Medulla oblongata (tissue), 1 donor: ENCODE data around the gene KIF3C.
"Not testable (repeated sequence)": the region's sequence is repeated elsewhere in the genome, so short reads cannot be mapped to it uniquely, and the experiment has no call there.

Source experiments
- DNase-seq: peaks from one replicate; pipeline ENCODE4 v3.0.0-alpha.2; 2015; ENCODE audit errors: extremely low spot score

Gene KIF3C

DNA sequence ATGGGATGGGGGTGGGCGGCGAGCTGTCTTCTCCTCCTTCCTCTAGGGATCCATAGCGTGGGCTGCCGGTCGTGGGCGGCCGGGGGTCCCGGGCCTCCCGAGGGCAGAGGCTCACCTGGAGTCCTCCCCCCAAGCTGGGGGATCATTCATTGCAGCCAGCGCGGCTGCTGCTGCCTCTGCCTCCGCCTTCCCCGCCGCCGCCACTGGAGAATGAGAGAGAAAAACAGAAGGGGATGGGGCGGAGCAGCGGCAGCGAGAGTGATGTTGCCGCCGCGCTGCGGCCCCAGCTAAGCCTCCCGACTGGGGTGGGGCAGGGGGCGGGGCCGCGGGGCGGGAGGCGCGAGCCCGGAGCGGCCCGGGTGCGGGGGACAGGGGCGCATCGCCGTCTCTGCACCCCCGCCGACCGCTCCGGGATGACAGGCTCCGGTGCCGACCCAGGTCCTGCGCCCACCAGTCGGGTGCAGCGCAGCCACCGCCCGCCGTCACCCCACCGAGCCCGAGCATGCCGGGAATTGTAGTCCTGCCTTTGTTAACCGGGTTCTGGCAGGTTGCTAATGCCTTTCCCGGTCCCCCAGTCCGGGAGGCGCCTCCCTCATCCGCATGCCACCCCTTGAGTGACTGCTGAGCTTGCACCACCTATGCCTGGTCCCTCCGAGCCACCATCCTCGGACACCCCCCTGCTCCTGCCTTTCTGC, at the start of gene KIF3C:
KIF3C (minus strand) TSS at position 225 of the 695 bp plus-strand sequence. CDS start 580 bp downstream, outside the sequence.
- peak; percentile 70 for DNase-seq

DNA sequence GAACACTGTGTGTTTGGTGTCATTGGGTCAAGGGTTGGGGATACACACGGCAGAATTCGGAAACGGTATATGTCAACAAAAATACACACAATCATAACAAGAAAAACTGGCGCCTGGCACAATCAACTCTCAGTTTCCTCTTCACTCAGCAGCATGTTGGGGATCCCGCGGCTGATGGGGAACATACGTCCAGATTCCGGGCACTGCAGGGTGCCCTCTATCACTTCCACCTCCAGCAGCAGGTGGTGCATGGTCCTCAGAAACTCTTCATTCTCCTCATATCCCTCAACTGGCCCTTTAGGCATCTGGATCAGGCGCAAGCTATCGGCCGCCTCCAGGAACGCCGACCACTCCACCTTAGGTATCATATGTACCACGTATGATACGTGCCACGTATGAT, 45.8 kb upstream of the KIF3C start:
- not testable (repeated sequence) for DNase-seq

DNA sequence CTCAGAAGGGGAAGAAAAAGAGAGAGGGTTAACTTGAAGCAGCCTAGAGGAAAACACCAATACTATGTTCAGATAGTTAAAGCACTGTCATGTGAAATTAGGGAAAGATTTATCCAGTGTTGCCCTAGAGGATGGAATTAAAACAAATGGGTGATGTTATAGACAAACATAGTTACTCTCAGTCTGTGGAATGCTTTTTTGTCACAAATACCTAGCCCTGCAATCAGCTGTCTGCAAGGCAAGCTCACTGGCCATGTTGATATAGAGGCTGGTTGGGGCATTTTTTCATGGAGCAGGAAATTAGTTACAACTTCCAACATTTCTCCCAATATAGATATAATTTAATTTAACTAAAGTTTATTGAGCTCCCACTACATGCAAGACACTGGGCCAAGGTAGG, 43.2 kb upstream of the KIF3C start:
- DNase-seq = no peak

DNA sequence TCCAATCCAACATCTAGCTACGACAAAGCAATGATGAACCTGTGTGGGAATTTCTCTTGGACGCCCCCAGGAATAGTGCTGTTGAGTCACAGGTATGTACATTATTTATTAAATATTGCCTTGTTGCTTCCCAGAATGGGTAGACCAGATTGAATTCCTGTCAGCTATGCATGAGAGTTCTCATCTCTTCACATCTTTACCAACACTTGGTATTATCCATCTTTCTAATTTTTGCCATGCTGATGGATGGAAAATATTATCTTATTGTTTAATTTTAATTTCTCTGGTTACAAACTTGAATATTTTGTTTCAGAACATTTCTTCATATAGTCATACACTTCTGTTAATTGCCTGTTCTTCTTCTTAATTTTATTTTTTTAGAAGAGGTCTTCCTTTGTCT, 42.0 kb upstream of the KIF3C start:
- DNase-seq = no peak

DNA sequence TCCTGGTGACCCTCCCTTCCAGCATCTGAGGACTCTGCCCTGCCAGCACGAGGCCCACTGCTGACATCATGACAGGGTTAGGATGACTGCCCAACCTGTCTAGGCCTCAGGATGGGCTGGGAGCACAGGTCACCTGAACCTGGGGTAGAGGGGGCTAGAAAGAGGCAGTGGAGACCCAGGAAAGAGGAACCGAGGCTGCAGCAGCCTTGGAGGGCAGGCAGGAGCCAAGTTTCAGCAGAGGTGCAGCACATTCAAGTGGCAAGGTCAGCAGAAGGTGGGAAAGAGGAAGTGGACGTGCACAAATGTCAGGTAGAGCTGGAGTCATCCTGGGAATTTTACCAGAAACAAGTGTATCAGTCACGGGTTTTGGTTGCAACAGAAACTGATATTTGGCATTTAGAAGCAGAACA, 37.9 kb upstream of the KIF3C start:
- DNase-seq = no peak

DNA sequence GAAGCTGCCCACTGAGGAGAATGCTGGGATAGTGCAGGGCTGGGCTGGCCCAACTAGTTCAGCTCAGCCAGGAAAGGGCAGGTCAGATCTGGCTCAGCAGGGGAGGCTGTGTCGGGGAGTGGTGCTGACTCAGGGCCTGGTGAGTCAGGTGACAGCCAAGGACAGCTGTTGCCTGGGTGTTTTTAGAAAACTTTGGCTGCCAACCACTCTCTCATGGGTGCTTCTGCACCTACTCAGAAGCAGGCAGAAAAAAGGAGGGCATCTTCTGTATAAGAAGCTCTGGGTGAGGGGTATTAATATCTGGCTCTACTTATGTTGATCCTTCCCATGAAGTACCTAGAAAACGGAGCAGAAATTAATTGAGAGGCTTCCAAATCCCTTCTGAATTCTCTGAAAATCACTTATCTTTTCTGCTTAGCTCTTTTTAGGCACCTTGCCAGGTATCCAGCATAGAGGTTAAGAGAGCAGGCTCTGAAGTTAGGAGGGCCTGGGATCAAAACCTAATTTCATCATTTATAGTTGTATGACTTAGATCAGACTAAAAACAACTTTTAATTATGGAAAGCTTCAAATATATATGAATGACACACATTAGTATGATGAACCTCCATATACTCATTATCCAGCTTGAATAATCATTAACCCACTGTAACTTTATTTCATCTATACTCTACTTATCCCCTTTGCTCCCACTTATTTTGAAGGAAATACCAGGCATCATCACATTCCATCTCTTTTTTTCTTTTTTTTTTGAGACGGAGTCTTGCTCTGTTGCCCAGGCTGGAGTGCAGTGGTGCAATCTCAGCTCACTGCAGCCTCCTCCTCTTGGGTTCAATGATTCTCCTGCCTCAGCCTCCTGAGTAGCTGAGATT, 36.1 kb upstream of the KIF3C start:
- DNase-seq = peak; percentile 62

DNA sequence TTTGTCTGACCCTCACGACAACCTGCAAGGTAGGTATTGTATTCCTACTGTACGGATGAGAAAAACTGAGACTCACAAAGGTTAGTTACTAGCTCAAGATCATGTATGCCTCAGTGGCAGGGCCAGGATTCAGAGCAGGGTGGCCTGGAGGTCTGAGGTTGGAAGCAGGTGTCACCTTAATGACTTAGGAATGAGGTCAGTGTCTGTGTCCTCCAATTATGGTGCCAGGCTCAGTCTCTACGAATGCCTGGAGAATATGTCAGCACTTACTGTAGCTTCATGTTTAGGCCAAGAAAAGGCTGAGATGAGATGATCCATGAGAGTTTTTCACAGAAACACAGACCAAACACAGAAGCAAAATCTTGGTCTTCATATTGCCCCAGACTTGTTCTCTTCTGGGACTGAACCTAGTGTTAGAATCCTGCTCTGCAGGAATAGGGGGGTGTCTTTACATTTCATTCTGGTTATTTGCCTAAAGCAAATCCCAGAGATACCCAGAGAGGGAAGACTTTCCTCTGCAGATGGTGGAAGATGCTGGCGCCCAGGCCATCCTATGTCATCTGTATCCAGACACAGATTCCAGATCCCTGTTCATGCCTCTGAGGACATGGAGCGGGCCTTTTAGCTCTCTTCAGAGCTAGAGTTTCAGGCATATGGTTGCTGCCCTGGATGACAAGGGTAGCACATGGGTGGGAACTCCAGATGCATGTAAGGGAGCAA, 35.3 kb upstream of the KIF3C start:
- DNase-seq = no peak

DNA sequence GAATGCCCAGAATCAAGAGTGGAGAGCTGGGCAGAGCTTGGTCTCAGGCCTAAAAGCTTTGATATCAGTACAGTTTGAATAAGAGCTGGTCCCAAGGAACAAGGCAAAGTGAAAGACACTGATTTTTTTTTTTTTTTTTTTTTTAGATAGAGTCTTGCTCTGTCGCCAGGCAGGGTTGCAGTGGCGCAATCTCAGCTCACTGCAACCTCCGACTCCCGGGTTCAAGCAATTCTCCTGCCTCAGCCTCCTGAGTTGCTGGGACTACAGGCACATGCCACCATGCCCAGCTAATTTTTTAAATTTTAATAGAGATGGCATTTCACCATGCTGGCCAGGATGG, 34.4 kb upstream of the KIF3C start:
- not testable (repeated sequence) for DNase-seq

DNA sequence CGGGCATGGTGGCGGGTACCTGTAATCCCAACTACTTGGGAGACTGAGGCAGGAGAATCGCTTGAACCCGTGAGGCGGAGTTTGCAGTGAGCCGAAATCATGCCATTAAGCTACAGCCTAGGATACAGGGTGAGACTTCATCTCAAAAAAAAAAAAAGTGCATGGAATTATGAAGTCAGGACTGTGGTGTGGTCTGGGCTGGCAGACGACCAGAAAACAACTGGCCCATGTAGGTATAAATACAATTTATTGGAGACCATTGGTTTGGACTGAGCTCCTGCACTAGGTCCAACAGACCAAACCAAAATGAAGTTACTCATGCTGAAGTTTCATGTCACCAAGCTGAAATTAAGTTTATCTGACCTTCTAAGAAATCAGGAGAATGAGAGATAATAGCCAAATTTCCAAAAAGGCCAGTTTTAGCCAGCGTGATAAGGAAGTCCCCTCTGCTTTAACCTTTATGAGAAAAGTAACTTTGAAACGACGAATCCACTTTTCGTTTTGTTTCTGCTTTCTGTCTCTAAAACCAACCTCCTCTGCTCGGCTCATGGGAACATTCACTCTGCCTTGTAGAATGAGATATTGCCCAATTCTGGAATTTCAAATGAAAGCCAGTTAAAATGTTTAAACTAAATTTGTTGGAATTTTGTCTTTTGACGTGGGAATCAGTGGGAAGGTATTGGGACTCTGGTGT, 33.9 kb upstream of the KIF3C start:
- DNase-seq = no peak

DNA sequence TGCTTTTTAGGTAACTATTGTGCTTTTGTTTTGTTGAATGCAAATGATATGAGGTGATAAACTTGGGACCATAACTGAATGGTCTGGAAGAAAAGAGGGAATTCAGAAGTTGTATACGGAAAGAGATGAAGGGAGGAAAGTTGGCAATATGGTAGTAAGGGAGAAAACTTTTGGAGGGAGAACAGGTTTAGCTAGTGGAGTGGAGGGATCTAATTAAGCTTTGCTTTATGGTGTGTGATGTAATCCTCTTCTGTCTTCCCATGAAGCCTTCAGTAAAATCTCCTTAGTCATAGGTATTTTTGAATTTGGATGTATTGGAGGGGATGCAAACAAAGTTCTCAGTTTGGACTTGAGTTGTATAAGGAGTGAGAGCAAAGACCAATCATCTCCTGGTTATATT, 31.4 kb upstream of the KIF3C start:
- no peak for DNase-seq

DNA sequence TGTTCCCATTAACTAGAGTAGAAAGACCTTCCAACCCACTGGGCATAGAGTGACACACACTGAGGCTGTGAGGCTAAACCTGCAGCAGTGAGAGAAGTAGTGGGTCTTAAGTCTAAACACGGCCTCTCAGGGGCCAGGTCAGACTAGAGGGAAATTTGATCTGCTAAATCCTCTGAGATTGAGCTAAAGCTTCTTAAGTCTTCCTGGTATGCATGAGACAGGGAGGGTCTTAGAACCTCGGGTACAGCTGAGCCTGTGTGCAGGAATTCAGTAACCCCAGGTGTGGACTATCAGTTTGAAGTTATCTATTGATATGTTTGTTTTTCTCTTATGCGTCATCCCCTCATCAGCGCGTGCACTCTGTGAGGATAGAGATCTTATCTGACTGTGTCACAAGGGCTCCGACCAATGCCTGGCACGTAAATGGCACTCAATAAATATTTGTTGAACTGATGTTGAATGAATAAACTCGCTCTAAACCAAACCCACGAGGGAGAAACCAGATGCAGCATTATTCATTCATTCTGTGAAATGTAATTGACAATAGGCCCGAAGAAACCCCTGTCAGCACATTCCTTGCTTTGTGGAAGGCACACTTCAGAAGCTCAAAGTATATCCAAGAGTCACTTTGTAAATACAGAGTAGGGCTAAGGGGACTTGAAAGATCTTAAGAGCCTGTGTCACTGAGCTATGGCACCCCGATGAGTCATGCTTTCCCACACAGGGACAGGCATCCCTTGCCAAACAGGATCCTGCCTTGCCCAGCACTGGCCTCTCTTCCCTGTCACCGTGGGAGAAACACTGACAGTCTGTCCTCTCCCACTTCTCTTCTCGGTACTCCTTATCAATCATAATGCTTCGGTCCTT, 29.9 kb upstream of the KIF3C start:
- peak; percentile 62 for DNase-seq

DNA sequence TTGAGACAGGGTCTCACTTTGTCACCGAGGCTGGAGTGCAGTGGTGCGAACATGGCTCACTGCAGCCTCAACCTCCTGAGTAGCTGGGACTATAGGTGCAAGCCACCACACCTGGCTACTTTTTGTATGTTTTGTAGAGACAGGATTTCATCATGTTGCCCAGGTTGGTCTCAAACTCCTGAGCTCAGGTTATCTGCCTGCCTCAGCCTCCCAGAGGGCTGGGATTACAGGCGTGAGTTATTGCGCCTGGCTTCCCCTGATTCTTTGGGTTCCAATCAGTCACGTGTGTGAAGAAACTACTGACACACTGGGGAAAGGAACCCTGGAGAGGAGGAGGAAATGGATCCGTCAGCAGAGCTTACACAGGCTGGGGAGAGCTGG, 29.3 kb upstream of the KIF3C start:
- DNase-seq = no peak

DNA sequence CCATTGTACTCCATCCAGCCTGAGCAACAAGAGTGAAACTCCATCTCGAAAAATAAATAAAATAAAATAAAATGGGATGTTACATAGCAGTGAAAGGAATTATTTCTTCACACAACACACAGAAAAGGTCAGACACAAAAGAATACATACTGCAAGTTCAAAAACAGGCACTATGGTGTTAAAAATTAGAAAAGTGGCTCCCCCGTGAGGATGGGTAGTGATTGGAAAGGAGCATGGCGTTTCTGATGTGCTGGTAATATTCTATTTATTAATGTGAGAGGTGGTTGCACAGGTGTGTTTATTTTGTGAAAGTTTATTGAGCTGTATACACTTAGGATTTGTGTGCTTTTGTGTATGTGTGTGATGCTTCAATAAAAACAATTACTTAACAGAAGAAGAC, 28.6 kb upstream of the KIF3C start:
- DNase-seq = no peak

DNA sequence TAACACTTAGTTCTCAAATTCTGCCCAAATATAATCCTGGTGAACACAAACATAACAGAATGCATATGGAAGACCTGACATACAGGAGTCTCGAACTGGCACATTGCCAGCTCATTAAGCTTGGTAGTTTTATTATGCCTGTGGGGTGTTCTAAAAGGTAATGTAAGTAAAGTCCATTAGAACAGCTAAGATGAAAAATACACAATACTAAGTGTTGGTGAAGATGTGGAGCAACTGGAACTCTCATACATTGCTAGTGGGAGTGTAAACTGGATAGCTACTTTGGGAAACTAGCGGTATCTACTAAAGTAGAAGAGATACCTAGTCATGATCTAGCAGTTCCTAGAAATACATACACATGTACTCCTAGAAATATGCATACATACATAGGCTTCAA, 27.3 kb upstream of the KIF3C start:
- no peak for DNase-seq

DNA sequence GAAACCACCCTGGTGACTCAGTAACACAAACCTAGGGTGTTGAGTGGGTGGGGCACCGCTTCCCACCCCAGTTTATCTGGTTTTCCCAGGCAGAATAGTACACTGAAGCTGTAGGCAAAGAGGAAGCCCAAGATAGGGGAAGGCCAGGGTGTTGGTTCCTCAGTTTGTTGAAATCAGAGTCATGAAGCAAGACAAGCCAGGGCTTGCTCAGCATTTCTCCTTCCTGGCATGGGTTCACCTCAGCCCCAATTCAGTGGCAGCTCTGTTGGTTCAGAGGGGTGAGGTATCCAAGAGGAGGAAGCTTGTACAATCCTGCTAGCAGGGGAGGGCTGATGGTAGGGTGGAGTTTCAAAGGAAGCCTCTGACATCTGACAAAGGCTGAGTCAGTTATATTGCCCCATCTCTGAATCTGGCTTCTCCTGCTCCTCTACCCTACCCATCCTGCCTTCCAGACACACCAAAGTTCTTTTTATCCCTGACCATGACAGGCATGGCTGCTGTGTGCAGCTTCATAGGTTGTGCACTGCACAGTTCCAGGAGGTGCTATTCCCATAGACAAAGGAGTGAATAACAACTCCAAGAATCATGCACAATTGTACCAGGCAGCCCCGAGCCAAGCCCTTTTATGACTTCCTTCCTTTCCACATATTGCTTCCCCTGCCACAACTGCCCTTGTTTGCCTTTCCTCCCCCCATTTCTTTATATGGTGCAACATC, 26.7 kb upstream of the KIF3C start:
- peak; percentile 90 for DNase-seq

DNA sequence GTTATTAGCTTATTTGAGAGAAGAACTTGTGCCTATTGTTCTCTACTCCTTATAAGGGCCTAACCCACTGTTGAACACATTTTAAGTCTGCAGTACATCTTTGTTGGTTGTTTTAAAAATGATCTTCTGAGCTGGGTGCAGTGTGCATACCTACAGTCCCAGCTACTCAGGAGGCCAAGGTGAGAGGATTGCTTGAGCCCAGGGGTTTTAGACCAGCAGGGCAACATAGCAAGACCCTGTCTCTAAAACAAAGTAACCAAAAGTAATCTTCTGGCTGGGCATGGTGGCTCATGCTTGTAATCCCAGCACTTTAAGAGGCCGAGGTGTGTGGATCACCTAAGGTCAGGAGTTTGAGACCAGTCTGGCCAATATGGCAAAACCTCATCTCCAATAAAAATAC, 25.8 kb upstream of the KIF3C start:
- no peak for DNase-seq

DNA sequence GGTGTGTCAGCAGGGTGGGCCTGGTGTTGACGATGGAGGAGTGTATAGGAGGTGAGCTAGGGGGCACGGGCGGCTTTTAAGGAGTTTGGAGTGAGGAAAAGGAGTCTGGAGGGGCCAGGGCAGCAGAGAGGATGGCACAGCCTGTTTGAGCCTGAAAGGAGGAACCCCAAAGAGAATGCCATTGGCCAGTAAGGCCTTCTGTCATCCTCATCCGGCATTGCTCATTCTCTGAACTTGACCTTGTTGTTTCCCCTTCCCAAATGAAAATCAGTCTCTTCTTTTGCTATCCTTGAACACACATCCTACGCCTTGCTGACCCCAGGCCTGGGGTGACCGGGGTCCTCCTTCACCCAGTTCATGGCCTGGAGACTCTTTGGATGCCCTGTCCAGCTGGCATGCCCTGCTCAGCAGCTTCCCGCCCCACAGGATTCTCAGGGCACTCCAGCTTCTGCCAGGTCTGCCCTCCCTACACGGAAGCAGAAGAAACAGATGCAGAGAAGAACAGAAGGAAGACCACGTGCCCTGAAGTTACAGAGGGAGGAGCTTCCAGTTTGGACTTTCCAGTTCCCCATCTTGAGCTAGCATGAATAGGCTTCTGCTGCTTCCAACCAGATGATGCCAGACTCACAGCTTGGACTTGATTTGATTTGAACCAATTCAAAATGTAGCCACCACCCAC, 20.5 kb upstream of the KIF3C start:
- peak; percentile 80 for DNase-seq

DNA sequence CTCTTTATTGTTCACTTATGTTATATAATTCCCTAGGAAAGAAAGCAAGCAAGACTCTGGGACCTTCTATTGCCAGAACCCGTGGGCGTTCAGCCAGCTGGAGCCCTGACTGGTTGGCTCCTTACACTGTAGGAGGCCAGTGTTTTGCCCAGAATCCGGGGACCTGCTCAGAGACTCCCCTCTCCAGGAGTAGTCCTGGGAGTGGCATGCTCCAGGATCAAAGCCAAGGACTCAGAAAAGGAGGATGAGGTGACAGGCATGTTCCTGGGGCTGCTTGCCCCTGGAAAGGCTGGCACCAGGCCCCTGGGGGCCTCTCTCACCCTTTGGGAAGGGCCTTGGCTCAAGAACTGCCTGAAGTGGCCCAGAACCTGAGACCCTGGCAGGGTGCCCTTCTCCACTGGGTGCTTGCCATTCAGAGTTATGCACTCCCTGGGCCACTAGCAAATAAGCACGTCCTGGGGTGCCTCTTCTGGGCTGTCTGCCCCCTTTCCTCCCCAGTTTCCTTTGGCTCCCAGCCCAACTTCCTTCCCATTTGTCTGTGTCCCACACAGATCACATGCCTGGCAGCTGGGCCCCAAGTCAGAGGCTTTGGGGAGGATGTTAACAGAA, 19.6 kb upstream of the KIF3C start:
- DNase-seq = peak; percentile 91

DNA sequence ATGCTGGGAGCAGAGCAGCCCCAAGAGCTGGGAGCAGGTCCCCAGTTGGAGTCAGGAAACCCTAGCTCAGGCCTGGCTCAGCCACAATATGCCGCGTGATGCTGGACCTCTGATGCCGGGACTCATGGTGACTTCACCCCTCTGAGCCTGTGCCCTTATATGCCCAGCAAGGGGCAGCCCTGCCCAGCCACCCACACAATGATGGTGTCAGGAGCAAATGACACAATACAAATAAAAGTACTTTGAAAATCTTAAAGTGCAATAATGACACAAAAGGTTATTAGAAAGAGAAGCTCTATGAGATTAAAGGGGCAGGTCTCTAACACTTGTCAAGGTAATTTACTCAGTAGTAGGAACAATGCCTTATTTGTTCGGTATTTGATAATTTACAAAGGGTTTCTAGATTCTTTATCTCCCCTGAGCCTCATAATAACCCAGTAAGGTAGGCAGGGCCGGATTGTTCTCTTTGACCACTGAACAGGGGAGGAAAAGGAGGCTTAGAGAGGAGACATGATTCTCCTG, 18.3 kb upstream of the KIF3C start:
- DNase-seq = peak; percentile 63
